Lung (tissue), 12 donors: Measurements from ENCODE around the gene RNF2. TPM values are rescaled to one million over a fixed set of nuclear protein-coding genes. Genes with fewer than 3 reads are reported as not detected.

ENCODE experiments used
- ATAC-seq: fragments of 200-7000 bp; cut with Tn5 transposase; one replicate; pipeline ENCODE4 v1.9.1; 2020; ENCODE audit warnings: moderate number of reproducible peaks; ENCODE audit not compliant: insufficient read depth, low FRiP score
- DNase-seq, 3 donors: peaks; one replicate each; pipeline ENCODE4 v3.0.0-alpha.2; 2013 to 2017
- H3K27ac ChIP-seq, 2 donors: one replicate each; pipeline ENCODE4 v1.5.1; 2013; ENCODE audit warnings: mild to moderate bottlenecking in 2 of 2, moderate library complexity in 2 of 2, control low read depth in 1 of 2, inconsistent platforms in 1 of 2, low read depth in 1 of 2, low read length in 1 of 2
- H3K27me3 ChIP-seq, 3 donors: one replicate each; pipeline ENCODE4 v1.5.1; 2013; ENCODE audit warnings: low read length in 2 of 3; ENCODE audit not compliant: control insufficient read depth in 3 of 3, insufficient read depth in 3 of 3
- H3K36me3 ChIP-seq, 4 donors: one replicate each; pipeline ENCODE4 v1.5.1; 2013; ENCODE audit warnings: low read length in 4 of 4, mild to moderate bottlenecking in 1 of 4, moderate library complexity in 1 of 4; ENCODE audit not compliant: control insufficient read depth in 4 of 4, insufficient read depth in 4 of 4
- H3K4me1 ChIP-seq, 5 donors: one replicate each; pipeline ENCODE4 v1.5.1; 2013; ENCODE audit warnings: low read length in 5 of 5, mild to moderate bottlenecking in 2 of 5, moderate library complexity in 1 of 5; ENCODE audit not compliant: control insufficient read depth in 5 of 5, insufficient read depth in 5 of 5
- H3K4me3 ChIP-seq: one replicate; pipeline ENCODE4 v1.5.1; 2013; ENCODE audit warnings: mild to moderate bottlenecking, control low read depth, moderate library complexity
- H3K9ac ChIP-seq, 2 donors: one replicate each; pipeline ENCODE4 v1.5.1; 2013; ENCODE audit warnings: low read length in 2 of 2, control low read depth in 1 of 2; ENCODE audit not compliant: insufficient read depth in 1 of 2
- H3K9me3 ChIP-seq, 4 donors: one replicate each; pipeline ENCODE4 v1.5.1; 2013; ENCODE audit warnings: low read length in 3 of 4, mild to moderate bottlenecking in 1 of 4, moderate library complexity in 1 of 4; ENCODE audit not compliant: control insufficient read depth in 4 of 4, insufficient read depth in 3 of 4
- WGBS, 2 donors: extraction: QIAGEN DNeasy Blood & Tissue Kit; methylation state at CpG; one replicate each; pipeline ENCODE4 v1.1.7; 2013; 5-methylcytosine and 5-hydroxymethylcytosine counted together
- polyA plus RNA-seq, 2 donors: library from polyadenylated mRNA; stranded (reverse); fragments of 200-250 nt; gene quantifications; one replicate each; pipeline ENCODE4 v1.2.1, GENCODE V29; 2013
- total RNA-seq, 2 donors: library from RNA; depleted of rRNA in 1 of 2; stranded (reverse); fragments of >200 nt in 1 of 2; gene quantifications; one replicate each; pipeline ENCODE4 v1.2.1, GENCODE V29; 2014 to 2021
- TF ChIP-seq, protein P1 (sequence below): IDR thresholded peaks from 2 replicates; pipeline ENCODE4 v1.5.1; 2012; ENCODE audit warnings: mild to moderate bottlenecking; ENCODE audit errors: control extremely low read depth, extremely low read depth
- donor health status: control.
- donor health status: control.
- donor health status: Bipolar disorder and iron deficiency.
- donor health status: healthy.
- donor health status: DM: yes; HTN: yes; CAD: no.

Gene RNF2
- total and polyA plus RNA-seq, 4 donors = 4.7 to 31.5 (median 12.2) TPM

DNA sequence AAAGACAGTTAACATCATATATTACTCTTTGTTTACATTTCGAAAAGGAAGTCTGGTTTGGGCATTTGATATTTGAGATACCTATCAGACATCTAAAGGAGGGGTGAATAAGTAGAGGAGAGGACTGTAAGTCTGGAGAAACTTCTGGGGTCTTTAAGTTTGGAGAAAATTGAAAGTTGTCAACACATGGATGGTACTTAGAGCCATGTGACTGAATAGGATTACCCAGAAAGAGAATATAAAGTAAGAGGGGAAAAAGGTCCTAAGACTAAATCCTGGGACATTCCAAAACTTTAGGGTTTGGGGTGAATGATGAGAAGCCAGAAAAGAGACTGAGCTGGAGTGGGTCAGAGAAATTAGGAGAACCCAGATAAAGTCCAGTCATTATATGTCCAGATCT is 10.1 kb upstream of the RNF2 start:
- TF ChIP-seq, protein P1, sequence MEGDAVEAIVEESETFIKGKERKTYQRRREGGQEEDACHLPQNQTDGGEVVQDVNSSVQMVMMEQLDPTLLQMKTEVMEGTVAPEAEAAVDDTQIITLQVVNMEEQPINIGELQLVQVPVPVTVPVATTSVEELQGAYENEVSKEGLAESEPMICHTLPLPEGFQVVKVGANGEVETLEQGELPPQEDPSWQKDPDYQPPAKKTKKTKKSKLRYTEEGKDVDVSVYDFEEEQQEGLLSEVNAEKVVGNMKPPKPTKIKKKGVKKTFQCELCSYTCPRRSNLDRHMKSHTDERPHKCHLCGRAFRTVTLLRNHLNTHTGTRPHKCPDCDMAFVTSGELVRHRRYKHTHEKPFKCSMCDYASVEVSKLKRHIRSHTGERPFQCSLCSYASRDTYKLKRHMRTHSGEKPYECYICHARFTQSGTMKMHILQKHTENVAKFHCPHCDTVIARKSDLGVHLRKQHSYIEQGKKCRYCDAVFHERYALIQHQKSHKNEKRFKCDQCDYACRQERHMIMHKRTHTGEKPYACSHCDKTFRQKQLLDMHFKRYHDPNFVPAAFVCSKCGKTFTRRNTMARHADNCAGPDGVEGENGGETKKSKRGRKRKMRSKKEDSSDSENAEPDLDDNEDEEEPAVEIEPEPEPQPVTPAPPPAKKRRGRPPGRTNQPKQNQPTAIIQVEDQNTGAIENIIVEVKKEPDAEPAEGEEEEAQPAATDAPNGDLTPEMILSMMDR = no peak
- ATAC-seq = no peak
- Histone ChIP-seq H3K27ac (no peak overlapping the region), H3K27me3 (no peaks in the 10 kb centered on the region), H3K36me3 (no peaks in the 10 kb centered on the region), H3K9me3 (no peaks in the 10 kb centered on the region), H3K4me1 (no peaks in the 10 kb centered on the region), H3K9ac (no peak overlapping the region), H3K4me3 (no peak overlapping the region)
- DNase-seq = no peak
- 78 to 86% methylated on average over 1 of the region's 1 CpG for WGBS, 2 donors

DNA sequence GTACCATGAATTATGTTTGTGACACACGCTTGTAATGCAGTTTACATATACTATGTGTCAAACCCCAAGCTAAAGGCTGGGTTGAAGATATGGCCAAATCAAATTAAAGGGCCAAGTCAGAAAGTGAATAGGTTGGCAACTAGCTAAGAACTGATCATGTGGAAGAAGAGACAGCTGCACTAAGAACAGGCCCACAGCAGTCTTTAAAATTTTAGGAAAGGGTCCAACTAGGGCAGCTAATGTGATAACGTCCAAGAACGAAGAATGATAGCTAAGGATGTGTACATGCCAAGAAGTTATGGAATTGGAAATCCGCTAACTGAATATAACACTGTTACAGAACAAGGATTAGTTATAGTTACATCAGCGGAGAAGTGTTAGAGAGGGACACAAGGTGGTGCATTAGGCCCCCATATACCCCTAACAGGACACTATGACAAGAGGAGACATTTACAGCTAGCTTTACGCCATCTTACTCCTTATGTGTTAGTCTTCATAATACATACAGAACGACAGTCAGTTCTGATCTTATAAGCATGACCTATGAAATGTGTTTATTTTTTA is 6.5 kb upstream of the RNF2 start:
- Histone ChIP-seq H3K9ac (no peak overlapping the region), H3K36me3 (no peaks in the 10 kb centered on the region), H3K9me3 (no peaks in the 10 kb centered on the region), H3K27ac (no peak overlapping the region), H3K4me1 (no peaks in the 10 kb centered on the region), H3K27me3 (no peaks in the 10 kb centered on the region), H3K4me3 (no peak overlapping the region)
- ATAC-seq = no peak
- TF ChIP-seq, protein P1 = no peak
- peak in 2 of 3 donors; percentile 17 to 34 for DNase-seq
- WGBS, 2 donors = 91 to 92% methylated on average over 7 of the region's 7 CpGs

DNA sequence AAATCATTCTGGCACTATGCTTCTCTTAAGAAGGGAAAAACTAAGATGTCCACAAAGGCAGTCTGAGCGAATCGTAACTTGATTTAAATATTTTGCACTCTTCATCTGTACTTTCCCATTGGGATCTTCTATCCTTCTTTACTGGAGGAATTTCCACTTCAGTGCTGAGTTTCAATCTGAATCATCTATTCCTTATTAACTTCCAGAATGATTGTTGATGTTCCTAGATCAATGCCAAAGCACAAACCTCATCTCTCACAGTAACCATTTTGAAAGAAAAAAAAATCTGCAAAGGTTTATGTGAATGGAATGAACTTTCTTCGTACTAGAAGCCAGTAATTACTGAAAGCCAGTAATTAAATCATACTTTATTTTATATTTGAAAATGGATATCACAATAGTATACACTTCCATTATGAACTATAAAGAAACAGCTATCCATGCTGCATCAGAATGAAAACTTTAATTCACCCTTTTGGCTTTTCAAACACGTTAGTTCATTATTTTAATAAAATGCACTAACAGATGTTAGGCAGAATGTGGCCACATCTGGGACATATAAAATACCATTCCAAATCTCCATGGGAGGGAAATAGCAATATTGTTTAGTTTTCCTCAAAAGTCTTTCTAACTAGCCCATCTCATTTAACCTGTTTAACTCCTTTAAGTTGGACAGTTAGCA is 5.5 kb upstream of the RNF2 start:
- no peaks in the 10 kb centered on the region for H3K9me3 ChIP-seq
- WGBS, 2 donors = 85 to 87% methylated on average over 4 of the region's 4 CpGs
- H3K36me3 ChIP-seq = no peaks in the 10 kb centered on the region
- TF ChIP-seq, protein P1 = no peak
- no peak overlapping the region for H3K9ac ChIP-seq
- H3K4me3 ChIP-seq = no peak overlapping the region
- ATAC-seq (no peak), DNase-seq (no peak)
- H3K27ac ChIP-seq = no peak overlapping the region
- no peaks in the 10 kb centered on the region for H3K4me1 ChIP-seq
- no peaks in the 10 kb centered on the region for H3K27me3 ChIP-seq

DNA sequence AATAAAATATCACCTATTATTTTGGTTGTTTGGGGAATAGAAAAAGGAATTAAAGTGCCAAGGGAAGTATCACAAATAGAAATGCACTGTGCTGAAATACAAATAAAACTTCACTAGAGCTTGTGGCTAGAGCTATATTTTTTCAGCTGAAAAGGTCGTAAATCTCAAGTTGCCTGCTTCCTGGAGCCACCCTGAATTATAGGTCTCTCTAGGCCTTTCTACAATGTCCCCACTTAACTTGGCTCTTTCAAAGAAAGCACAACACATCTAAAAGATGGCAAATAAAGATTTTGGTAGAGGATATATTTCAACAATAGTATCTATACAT is 5.0 kb upstream of the RNF2 start:
- Histone ChIP-seq H3K36me3 (no peaks in the 10 kb centered on the region), H3K27me3 (no peaks in the 10 kb centered on the region), H3K9me3 (no peaks in the 10 kb centered on the region), H3K4me1 (no peaks in the 10 kb centered on the region), H3K9ac (no peak overlapping the region), H3K4me3 (no peak overlapping the region), H3K27ac (no peak overlapping the region)
- no peak for ATAC-seq
- TF ChIP-seq, protein P1 = no peak
- WGBS, 2 donors = 64 to 73% methylated on average over 1 of the region's 1 CpG
- no peak for DNase-seq
